HG02610 (cell line): Measurements from ENCODE around the gene TGM6.

Experiments used
- ATAC-seq: cut with Tn5 transposase; IDR thresholded peaks from one replicate; pipeline ENCODE4 v1.9.1; 2021; ENCODE audit warnings: mild to moderate bottlenecking, moderate library complexity; ENCODE audit not compliant: unreplicated experiment

TGM6 gene

DNA sequence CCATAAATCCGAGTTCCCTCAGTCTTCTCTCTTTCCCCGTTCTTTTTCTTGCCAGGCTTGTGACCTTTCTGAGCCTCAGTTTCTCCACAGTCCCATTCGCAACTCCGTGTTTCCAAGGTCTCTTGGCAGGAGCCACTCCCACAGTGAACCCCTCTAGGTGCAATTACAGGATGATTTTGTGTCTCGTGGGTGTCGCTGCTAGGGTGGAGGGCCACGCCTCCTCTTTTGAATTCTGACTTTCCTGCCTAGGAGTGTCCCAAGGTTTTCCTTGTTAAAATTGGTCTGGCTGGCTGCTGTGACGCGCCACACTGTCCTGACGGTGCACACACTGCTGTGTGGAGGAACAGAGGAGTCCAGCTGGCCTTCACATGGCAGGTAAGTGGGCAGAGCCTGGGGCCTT lies at the start of gene TGM6:
TGM6 (plus strand) TSS at position 301 of the 400 bp plus-strand sequence; CDS start at position 369, 68 bp downstream.
- no peak for ATAC-seq

GRCh38 chr20:2331106-2331505 lies 49.6 kb upstream of the TGM6 start:
- ATAC-seq, result no peak

- no peak for ATAC-seq
Measured at GRCh38 chr20:2331901-2332565, 48.7 kb upstream of the TGM6 start.

GRCh38 chr20:2332711-2333110 lies 48.0 kb upstream of the TGM6 start:
- ATAC-seq, result no peak

GRCh38 chr20:2333821-2334220 lies 46.9 kb upstream of the TGM6 start:
- ATAC-seq, result no peak

- no peak for ATAC-seq
Measured at GRCh38 chr20:2335096-2335870, 45.4 kb upstream of the TGM6 start.

DNA sequence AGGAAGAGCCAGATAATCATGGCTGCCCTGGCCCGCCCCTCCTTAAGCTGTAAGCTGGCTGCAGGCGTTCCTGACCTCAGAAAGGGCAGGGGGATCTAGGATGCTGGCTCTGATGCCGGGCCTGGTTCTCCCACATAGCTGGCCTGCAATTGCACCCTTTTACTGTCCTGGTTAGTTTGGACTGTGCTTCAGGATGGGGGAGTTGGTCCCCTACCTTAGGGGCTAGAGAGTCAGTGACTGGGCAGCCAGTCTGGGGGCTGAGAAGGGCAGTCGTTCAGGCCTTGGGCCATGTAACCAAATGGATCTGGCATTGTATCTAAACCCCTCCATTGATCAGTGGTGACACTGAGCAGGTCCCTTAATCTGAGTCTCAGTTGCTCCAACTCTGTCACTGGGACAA lies 44.2 kb upstream of the TGM6 start:
- ATAC-seq, result no peak

GRCh38 chr20:2337142-2337541 lies 43.6 kb upstream of the TGM6 start:
- no peak for ATAC-seq

DNA sequence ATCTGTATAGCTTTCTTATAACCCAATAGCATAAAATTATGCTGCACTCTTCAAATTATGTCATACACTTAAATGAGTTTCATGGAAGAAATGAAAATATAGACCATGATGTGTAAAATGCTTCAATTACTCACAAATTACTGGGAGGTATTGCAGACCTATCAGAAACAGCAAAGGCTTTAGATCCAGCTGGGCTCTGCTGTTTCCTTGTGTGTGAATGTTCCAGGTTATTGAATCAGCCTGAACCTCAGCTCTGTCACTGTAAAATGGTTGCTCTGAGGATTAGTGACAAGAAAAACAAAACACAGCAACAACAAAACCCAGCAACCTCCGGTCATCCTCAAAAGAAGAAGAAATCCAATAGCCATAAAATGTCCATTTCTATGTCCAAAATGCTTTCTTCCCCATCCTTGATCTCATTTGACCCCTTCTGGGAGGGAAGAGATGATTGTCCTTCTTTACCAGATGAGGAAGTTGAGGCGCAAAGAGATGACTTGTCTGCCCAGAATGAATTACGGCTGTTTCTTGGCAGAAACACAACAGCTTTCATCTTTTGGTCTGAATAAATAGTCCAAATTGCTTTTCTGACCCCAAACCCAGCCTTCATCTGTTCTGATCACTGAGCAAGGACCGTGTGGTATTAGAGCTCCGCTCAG lies 42.2 kb upstream of the TGM6 start:
- no peak for ATAC-seq

GRCh38 chr20:2340136-2340535 lies 40.6 kb upstream of the TGM6 start:
- ATAC-seq, result no peak

DNA sequence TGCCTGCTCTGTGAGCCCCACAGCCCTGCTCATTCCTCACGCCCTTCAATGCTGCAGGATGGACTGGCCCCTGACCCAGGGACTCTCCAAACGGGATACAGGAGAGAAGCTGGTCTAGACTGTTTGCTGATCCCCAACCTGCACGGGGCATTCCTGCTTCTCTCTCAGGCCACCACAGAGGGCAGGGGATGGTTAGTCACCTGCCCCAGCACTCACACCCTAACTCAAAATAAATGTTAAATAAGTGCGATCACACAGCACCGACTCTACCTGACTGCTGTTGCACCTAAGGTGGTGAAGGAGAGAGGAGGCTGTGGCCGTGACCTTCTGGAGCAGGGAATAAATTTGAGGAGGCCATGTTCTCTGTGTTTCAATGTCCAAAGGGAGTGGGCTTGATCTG lies 39.9 kb upstream of the TGM6 start:
- ATAC-seq, result no peak

GRCh38 chr20:2341336-2341735 lies 39.4 kb upstream of the TGM6 start:
- ATAC-seq, result no peak

- no peak for ATAC-seq
Measured at GRCh38 chr20:2342243-2342642, 38.5 kb upstream of the TGM6 start.

- ATAC-seq, result no peak
Measured at GRCh38 chr20:2346188-2346587, 34.5 kb upstream of the TGM6 start.

DNA sequence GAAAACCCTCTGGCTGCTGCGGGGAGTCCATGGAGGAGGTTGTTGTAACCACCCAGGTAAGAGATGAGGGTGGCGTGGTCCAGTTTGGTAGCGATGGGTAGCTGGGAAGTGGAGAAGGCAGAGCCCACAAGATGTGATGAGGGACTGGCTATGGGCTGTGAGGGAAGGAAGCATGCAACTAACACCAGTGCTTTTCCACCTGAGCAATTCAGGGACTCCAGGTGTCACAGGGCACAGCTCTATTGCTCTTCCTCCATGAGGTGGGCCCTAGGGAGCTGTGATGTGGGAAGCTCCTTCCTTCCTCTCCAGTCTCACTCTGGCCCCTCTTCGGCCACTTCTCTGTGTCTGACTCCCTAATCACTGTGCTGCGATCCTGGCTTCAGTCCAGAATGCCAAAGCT lies 32.4 kb upstream of the TGM6 start:
- ATAC-seq, result no peak

DNA sequence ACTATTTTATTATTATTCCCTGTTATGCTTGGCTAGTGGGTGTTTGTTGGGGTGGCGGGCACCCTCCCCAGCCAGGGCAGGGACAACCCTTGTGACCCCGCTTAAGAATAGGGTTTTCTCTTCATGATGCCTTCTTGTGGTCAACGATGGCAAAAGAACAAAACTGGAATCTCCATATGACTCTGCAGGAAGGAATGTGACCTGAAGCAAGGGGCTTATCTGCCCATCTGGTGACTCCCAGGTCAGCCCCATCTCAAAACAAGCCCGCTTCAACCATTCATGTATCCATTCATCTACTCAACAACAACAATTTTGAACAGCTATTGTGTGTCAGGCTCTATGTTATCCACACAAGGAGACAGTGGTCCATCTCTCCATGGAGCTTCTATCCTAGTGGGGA lies 30.9 kb upstream of the TGM6 start:
- ATAC-seq, result no peak

GRCh38 chr20:2350606-2351005 lies 30.1 kb upstream of the TGM6 start:
- ATAC-seq, result no peak

DNA sequence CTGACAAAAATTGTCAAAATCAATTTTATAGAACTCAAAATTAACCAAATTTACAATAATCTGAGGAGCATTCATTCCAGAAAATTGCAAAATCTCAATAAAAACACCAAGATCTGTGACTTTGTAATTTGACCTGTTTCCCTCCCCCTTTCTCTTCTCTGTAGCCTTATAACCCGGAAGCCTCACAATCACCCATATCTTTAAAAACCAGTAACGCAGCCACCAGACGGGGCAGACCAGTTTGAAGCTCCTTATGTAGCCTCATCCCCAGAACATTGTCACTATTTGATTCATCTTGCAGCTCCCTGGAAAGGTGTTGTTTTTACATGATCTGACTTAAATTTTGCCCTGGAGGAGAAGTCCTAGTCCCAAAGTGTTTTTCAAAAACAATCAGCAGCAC lies 27.5 kb upstream of the TGM6 start:
- no peak for ATAC-seq

- ATAC-seq, result no peak
Measured at GRCh38 chr20:2357114-2357513, 23.6 kb upstream of the TGM6 start.

- no peak for ATAC-seq
Measured at GRCh38 chr20:2358006-2358405, 22.7 kb upstream of the TGM6 start.

DNA sequence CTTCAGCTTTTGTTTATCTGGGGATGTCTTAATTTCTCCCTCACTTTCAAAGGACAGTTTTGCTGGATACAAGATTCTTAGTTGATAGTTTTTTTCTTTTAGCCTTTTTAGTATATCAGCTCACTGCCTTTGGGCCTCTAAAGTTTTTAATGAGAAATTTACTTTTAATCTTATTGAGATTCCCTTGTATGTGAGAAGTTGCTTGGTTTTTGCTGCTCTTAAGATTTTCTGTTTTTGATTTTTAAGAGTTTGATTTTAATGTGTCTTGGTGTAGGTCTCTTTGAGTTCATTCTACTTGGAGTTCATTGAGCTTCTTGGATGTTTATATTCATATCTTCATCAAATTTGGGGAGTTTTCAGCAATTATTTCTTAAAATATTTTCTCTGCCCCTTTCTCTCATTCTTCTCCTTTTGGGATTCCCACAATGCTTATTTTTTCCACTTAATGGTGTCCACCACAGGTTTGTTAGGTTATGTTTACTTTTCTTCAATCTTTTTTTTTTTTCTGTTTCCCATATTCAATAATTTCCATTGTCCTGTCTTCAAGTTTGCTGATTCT lies 19.6 kb upstream of the TGM6 start:
- no peak for ATAC-seq

DNA sequence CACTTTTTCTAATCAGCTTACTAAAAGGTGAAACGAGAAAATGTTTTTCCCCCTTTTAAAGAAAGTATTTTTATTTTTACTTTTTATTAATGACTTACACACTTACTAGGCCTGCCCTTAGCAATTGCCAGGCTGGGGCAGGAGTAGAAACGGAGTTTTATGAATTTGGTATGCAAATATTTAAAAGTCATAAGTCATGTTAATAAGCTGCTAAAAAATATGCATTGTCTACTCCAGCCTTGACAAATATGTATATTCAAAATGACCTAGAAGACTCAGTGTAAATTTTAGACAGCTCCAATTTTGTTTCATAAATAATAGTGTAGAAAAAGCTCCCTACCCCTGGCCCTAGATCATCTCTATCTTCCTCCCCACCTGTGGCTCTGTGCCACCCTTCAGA lies 17.5 kb upstream of the TGM6 start:
- no peak for ATAC-seq
